Bronchial epithelial cell (primary cell): ENCODE data around the gene ASIC2. TPM values are rescaled to one million over a fixed set of nuclear protein-coding genes. Genes with fewer than 3 reads are reported as not detected.

Source experiments
- DNase-seq: peaks from one replicate; pipeline ENCODE4 v3.0.0-alpha.2; 2010; ENCODE audit warnings: low read depth
- FAIRE-seq: peaks from 2 replicates; lab custom pipeline; 2011; peaks lifted over from hg19 to GRCh38; lab: Jason Lieb, UNC
- H3K27me3 ChIP-seq: 2 replicates; pipeline ENCODE4 v1.5.1; 2011; ENCODE audit warnings: low read length; ENCODE audit not compliant: control insufficient read depth, insufficient read depth
- H3K36me3 ChIP-seq: 2 replicates; pipeline ENCODE4 v1.5.1; 2011; ENCODE audit warnings: low read length; ENCODE audit not compliant: control insufficient read depth, insufficient read depth
- H3K4me3 ChIP-seq: 2 replicates; pipeline ENCODE4 v1.5.1; 2011; ENCODE audit warnings: mild to moderate bottlenecking, low read depth, low read length, control low read depth
- total RNA-seq: library from RNA; depleted of rRNA; stranded (reverse); fragments of >200 nt; gene quantifications from 2 replicates; pipeline ENCODE4 v1.2.1, GENCODE V29; 2014
- TF ChIP-seq, protein P1 (sequence below): IDR thresholded peaks from 2 replicates; pipeline ENCODE4 v1.5.1; 2011; ENCODE audit warnings: mild to moderate bottlenecking, moderate library complexity, low read length, control low read depth, inconsistent platforms; ENCODE audit not compliant: insufficient read depth, severe bottlenecking

ASIC2 gene
- total RNA-seq, 1 donor from 2014 or later, result not detected

DNA sequence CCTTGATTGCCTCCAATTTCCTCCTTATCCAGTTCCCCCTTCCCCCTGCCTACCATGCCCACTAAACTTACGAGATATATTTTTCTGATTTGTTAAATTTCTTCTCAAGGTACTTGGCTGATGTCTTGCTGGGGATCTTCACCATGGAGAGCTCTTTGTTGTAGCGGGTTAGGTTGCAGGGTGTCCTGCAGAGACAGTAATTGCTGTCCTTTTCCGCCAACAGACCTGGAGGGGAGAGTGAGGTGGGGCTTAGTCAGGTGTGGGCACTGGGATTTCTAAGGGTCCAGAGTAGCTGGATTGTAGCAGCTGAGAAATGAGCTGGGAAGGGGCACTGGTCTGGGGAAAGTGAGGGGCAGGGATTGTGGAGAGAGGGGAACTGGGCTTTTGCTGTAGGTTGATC, 269.3 kb downstream of the ASIC2 start:
- H3K4me3 ChIP-seq, result no peak overlapping the region
- H3K27me3 ChIP-seq, result no peaks in the 10 kb centered on the region
- TF ChIP-seq, protein P1, sequence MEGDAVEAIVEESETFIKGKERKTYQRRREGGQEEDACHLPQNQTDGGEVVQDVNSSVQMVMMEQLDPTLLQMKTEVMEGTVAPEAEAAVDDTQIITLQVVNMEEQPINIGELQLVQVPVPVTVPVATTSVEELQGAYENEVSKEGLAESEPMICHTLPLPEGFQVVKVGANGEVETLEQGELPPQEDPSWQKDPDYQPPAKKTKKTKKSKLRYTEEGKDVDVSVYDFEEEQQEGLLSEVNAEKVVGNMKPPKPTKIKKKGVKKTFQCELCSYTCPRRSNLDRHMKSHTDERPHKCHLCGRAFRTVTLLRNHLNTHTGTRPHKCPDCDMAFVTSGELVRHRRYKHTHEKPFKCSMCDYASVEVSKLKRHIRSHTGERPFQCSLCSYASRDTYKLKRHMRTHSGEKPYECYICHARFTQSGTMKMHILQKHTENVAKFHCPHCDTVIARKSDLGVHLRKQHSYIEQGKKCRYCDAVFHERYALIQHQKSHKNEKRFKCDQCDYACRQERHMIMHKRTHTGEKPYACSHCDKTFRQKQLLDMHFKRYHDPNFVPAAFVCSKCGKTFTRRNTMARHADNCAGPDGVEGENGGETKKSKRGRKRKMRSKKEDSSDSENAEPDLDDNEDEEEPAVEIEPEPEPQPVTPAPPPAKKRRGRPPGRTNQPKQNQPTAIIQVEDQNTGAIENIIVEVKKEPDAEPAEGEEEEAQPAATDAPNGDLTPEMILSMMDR, result no peak
- H3K36me3 ChIP-seq, result no peaks in the 10 kb centered on the region
- FAIRE-seq, result no peak
- no peak for DNase-seq

DNA sequence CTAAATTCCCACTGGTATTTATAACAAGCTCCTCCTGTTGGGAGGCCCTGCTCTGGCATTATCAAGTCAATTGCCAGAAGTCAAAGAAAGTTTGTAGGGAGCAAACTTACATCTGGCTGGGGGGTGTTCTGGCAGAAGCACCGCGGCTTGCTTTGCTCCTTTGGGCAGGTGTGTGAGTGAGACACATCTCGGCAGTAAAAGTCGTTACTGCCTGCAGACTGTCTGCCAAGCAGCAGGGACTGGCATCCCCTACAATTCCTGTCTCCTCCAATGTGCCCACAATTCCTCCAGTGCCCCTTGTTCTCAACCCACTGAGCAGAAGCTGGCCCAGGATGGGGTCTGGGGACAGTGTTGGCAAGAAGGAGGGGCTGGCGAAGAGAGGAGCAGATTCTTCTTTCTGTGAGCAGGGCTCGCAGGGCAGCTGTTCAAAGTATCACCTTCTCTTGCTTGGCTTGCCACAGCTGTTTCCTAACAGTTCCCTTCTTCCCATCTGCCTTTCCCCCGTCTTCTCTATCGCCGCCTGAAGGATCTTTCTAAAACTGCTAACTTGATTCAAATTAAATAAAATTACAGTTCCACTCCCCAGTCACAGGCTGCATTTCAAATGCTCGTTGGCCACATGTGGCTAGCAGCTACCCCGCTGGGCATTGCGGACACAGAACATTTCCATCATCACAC, 271.2 kb downstream of the ASIC2 start:
- no peaks in the 10 kb centered on the region for H3K27me3 ChIP-seq
- H3K36me3 ChIP-seq, result no peaks in the 10 kb centered on the region
- no peak overlapping the region for H3K4me3 ChIP-seq
- TF ChIP-seq, protein P1, result peak; percentile 28
- peak; percentile 50 for FAIRE-seq
- no peak for DNase-seq

DNA sequence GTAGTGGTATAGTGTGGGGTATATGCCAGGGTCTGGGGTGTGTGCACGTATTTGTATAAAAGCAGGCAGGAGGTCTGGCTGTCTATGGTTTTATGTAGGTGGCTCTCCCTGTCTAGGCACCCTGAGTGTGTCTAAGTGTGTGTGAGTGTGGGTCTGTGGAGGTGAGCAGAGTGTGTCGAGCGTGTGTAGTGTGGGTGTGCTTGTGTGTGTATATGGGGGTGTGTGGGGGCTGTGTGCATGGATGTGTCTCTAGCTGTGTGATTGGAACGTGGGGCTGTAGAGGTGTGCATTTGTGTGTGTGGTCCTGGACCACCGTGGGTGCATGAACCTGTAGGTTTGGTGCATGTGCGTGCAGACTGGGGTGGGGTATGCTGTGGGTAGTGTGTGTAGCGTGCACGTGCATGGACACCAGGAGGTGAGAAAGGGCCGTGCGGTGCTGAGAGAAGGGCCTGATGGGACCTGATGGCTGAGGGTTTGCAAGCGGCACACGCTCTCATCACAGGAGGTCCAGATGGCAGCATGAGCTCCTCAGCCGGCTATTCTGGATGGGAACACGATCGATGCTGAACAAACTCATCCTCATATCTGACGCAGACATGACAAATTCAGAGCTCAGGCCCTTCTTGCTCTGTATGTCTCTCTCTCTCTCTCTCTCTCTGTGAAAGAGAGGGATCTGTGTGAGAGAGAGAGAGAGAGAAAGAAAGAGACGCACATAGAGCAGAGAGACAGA, 273.8 kb downstream of the ASIC2 start:
- FAIRE-seq (peak; percentile 93), DNase-seq (no peak)
- Histone ChIP-seq H3K27me3 (no peaks in the 10 kb centered on the region), H3K4me3 (no peak overlapping the region), H3K36me3 (no peaks in the 10 kb centered on the region)
- TF ChIP-seq, protein P1, result no peak

DNA sequence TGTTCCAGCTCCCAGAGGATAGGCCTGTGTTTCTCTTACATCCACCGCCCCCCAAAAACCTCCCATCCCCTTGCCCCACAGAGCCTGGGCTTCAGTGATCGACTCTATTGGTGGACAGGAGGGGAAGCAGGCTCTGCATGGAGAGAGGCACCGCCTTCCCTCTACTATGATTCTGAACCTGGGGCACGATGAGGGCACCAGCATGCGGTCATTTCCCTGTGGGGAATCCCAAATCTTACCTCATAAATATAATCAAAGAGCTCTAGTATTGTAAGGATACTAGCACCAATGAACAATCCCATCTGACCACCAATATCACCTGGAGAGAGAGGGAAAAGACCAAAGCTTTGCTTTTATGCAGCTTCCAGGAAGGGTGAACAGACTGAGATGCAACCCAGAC, 275.7 kb downstream of the ASIC2 start:
- H3K36me3 ChIP-seq, result no peaks in the 10 kb centered on the region
- FAIRE-seq (no peak), DNase-seq (no peak)
- H3K27me3 ChIP-seq, result no peaks in the 10 kb centered on the region
- no peak overlapping the region for H3K4me3 ChIP-seq
- TF ChIP-seq, protein P1, result no peak

DNA sequence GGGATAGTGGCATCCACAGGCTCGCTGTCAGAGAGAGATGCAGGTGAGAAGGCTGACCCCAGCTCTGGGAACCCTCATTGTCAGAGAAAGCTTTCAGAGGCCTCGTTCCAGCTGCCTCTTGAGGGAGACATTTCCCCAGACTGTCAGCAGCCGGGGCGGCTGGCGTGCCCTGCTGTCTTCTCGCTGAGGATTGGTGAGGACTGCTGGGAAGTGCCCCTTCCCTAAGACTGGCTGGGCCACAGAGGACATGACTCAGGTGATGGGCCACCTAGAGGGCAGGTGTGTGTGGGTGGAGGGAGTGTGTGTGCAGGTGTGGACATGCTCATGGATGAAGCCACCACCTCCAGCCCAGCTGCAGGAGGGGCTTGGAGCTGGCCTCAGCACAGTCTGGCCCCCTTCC, 276.2 kb downstream of the ASIC2 start:
- FAIRE-seq (no peak), DNase-seq (peak; percentile 79)
- Histone ChIP-seq H3K36me3 (no peaks in the 10 kb centered on the region), H3K4me3 (no peak overlapping the region), H3K27me3 (no peaks in the 10 kb centered on the region)
- TF ChIP-seq, protein P1, result peak; percentile 30
